NB4 (cell line): Measurements from ENCODE around the gene ATXN1.

Experiments used
- POLR2A ChIP-seq: IDR thresholded peaks from 2 replicates; pipeline ENCODE4 v1.6.1; 2011; ENCODE audit warnings: mild to moderate bottlenecking; ENCODE audit not compliant: insufficient read length; ENCODE audit errors: extremely low read depth
- TF ChIP-seq, protein P1 (sequence below): IDR thresholded peaks from one replicate; pipeline ENCODE4 v1.5.1; 2012; ENCODE audit warnings: low read depth, low read length

- no peak for TF ChIP-seq POLR2A
- TF ChIP-seq, protein P1, sequence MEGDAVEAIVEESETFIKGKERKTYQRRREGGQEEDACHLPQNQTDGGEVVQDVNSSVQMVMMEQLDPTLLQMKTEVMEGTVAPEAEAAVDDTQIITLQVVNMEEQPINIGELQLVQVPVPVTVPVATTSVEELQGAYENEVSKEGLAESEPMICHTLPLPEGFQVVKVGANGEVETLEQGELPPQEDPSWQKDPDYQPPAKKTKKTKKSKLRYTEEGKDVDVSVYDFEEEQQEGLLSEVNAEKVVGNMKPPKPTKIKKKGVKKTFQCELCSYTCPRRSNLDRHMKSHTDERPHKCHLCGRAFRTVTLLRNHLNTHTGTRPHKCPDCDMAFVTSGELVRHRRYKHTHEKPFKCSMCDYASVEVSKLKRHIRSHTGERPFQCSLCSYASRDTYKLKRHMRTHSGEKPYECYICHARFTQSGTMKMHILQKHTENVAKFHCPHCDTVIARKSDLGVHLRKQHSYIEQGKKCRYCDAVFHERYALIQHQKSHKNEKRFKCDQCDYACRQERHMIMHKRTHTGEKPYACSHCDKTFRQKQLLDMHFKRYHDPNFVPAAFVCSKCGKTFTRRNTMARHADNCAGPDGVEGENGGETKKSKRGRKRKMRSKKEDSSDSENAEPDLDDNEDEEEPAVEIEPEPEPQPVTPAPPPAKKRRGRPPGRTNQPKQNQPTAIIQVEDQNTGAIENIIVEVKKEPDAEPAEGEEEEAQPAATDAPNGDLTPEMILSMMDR, result no peak
These were observed 369.8 kb downstream of the ATXN1 start for GRCh38 chr6:16391451-16391912.
